HEK293T (cell line): ENCODE data around the gene IFT20.
A peak's percentile ranks its signal among the peaks of the same experiment; 100 is the strongest.

Experiments used
- CTCF ChIA-PET: fragments of 350-600 bp; formaldehyde crosslinking; extraction: SDS; loops from one replicate; lab custom pipeline; 2021; ENCODE audit warnings: antibody characterized with exemption, inconsistent platforms; lab: Yijun Ruan, JAX
- POLR2A ChIA-PET: fragments of 350-600 bp; formaldehyde crosslinking; extraction: SDS; loops from one replicate; lab custom pipeline; 2020; ENCODE audit warnings: antibody characterized with exemption, inconsistent platforms; lab: Yijun Ruan, JAX
- DNase-seq: peaks from one replicate; pipeline ENCODE4 v3.0.0; 2012; ENCODE audit warnings: mixed read lengths; ENCODE audit errors: extremely low spot score
- ARNT ChIP-seq: fragments of 450-650 bp; IDR thresholded peaks from 2 replicates; pipeline ENCODE4 v1.6.1; 2017; ENCODE audit warnings: mild to moderate bottlenecking
- BHLHE40 ChIP-seq: fragments of 450-650 bp; IDR thresholded peaks from 2 replicates; pipeline ENCODE4 v1.6.1; 2016; ENCODE audit warnings: mild to moderate bottlenecking, moderate library complexity, borderline replicate concordance
- CTBP1 ChIP-seq: fragments of 450-650 bp; IDR thresholded peaks from 2 replicates; pipeline ENCODE4 v1.6.1; 2016; ENCODE audit warnings: borderline replicate concordance
- ELF4 ChIP-seq: fragments of 450-650 bp; IDR thresholded peaks from 2 replicates; pipeline ENCODE4 v1.6.1; 2017; ENCODE audit warnings: antibody characterized with exemption
- FOXA1 ChIP-seq: fragments of 450-650 bp; IDR thresholded peaks from 2 replicates; pipeline ENCODE4 v1.6.1; 2016; ENCODE audit warnings: mild to moderate bottlenecking
- FOXK2 ChIP-seq: fragments of 450-650 bp; IDR thresholded peaks from 2 replicates; pipeline ENCODE4 v1.6.1; 2016; ENCODE audit warnings: mild to moderate bottlenecking
- FOXM1 ChIP-seq: fragments of 450-650 bp; IDR thresholded peaks from 2 replicates; pipeline ENCODE4 v1.6.1; 2017; ENCODE audit warnings: mild to moderate bottlenecking, borderline replicate concordance
- HDGF ChIP-seq: fragments of 450-650 bp; IDR thresholded peaks from 2 replicates; pipeline ENCODE4 v1.6.1; 2017; ENCODE audit warnings: antibody characterized with exemption, borderline replicate concordance
- L3MBTL2 ChIP-seq: fragments of 450-650 bp; conservative IDR thresholded peaks from 2 replicates; pipeline ENCODE4 v1.6.1; 2016; ENCODE audit warnings: mild to moderate bottlenecking
- LEF1 ChIP-seq: fragments of 450-650 bp; IDR thresholded peaks from 2 replicates; pipeline ENCODE4 v1.6.1; 2017; ENCODE audit warnings: mild to moderate bottlenecking, borderline replicate concordance
- NFRKB ChIP-seq: fragments of 450-650 bp; IDR thresholded peaks from 2 replicates; pipeline ENCODE4 v1.6.1; 2016; ENCODE audit warnings: mild to moderate bottlenecking, moderate library complexity
- SP1 ChIP-seq: fragments of 450-650 bp; IDR thresholded peaks from 2 replicates; pipeline ENCODE4 v1.6.1; 2017
- SUZ12 ChIP-seq: fragments of 450-650 bp; IDR thresholded peaks from 2 replicates; pipeline ENCODE4 v1.6.1; 2016; ENCODE audit warnings: mild to moderate bottlenecking
- TARDBP ChIP-seq: fragments of 450-650 bp; IDR thresholded peaks from 2 replicates; pipeline ENCODE4 v1.6.1; 2016
- TF ChIP-seq, protein P1 (sequence below): fragments of 450-650 bp; IDR thresholded peaks from 2 replicates; pipeline ENCODE4 v1.6.1; 2016

IFT20 gene

DNA sequence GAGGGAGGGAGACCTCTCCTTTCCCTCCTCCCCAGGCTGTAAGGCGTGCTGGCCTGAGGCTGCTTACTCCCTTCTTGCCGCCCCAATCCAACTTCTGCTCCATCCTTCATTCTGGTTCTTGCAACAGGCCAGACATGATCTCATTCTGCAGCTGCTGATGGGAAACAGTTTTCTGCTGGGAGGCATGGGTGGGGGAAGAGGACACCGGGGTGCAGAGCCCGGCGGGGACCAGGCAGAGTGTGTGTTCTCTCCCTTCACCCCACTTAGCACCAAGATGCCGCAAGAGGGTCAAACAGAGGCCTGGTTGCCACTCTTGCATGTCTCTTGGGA, 37.6 kb upstream of the IFT20 start:
- ChIA-PET POLR2A (interaction anchor here (0.9 to 1.0 kb wide), 2 partner anchors 32 to 34 kb away, joined by 3 read pairs; no protein-coding TSS in a partner anchor), CTCF (no interaction called here)
- no peak for DNase-seq
- TF ChIP-seq, protein P1, sequence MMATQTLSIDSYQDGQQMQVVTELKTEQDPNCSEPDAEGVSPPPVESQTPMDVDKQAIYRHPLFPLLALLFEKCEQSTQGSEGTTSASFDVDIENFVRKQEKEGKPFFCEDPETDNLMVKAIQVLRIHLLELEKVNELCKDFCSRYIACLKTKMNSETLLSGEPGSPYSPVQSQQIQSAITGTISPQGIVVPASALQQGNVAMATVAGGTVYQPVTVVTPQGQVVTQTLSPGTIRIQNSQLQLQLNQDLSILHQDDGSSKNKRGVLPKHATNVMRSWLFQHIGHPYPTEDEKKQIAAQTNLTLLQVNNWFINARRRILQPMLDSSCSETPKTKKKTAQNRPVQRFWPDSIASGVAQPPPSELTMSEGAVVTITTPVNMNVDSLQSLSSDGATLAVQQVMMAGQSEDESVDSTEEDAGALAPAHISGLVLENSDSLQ, result no peak
- TF ChIP-seq TARDBP (no peak), FOXM1 (no peak), HDGF (no peak), ELF4 (no peak), SP1 (no peak), FOXK2 (no peak), L3MBTL2 (no peak), ARNT (no peak), CTBP1 (no peak), BHLHE40 (no peak), LEF1 (no peak), NFRKB (no peak), FOXA1 (no peak)

DNA sequence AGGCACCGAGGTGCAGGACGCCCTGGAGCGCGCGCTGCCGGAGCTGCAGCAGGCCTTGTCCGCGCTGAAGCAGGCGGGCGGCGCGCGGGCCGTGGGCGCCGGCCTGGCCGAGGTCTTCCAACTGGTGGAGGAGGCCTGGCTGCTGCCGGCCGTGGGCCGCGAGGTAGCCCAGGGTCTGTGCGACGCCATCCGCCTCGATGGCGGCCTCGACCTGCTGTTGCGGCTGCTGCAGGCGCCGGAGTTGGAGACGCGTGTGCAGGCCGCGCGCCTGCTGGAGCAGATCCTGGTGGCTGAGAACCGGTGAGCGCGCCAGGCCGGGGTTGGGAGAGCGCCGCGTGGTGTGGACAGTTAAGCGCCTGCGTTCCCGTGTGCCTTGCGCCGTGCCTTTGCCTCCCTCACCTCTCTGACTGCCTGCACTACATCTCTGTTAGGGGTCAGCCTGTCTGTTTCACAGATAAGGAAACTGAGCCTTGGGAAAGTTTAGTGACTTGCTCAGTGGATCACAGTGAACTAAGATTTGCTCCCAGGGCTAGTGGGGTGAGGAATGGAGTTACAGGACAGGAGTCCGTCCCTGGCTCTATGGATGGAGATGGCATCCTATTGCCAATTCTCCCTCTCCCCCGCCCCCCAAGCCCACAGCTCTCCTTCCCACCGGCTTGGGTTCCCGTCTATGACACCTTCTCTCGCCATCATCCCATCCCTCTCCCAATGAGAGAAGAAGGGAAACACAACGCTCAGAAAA, 37.1 kb upstream of the IFT20 start:
- POLR2A ChIA-PET, result interaction anchor here (0.7 to 6.4 kb wide), 3 partner anchors 15 to 198 kb away, joined by 3 to 64 read pairs (median 3); partner anchors contain the start of gene POLDIP2
- DNase-seq, result peak; percentile 21

DNA sequence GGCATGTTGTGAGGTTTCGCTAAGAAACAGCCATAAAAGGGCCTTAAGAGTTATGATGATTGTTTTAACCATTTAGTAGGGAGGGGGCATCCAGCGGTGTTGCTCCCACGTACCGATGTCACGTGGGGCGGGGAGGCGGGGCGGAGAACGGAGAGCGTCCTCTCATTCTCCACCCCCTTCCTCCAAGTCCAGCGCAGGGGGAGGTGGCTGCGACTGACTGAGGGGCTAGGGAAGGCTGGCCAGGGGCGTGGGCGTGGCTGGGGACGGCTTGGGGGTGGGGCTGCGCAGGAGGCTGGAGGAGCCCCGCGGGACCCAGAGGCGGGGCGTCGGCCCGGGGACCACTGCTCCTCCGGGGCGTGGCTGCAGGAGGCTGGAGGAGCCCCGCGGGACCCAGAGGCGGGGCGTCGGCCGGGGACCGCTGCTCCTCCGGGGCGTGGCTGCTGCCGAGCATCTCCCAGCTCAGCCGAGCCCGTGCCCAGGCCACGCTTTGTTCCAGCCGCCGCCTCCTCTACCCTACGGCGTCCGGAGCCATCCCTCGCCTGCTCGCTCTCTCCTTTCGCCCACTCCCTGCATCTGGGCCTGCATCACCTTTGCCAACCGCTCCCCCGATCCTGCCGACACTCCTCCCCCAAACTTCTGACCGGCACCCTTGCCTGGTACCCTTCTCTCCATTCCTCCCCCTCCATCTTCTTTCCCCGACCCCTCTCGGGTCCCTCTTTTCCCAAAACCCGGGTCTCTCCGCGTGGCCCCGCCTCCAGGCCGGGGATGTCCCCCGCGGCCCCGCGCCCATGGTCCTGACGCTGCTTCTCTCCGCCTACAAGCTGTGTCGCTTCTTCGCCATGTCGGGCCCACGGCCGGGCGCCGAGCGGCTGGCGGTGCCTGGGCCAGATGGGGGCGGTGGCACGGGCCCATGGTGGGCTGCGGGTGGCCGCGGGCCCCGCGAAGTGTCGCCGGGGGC, 36.3 kb upstream of the IFT20 start, which contains the start of gene SARM1:
SARM1 (plus strand) TSS at position 450 of the 958 bp plus-strand sequence; CDS start at position 789, 339 bp downstream.
- TF ChIP-seq, protein P1, result no peak
- TF ChIP-seq CTBP1, result peak; percentile 37; the same call in 1 of the 2 replicates
- peak; percentile 83 for DNase-seq
- CTCF ChIA-PET, result interaction anchor here (2.3 kb wide), 1 partner anchor 45 kb away, joined by 14 read pairs; no protein-coding TSS in a partner anchor
- POLR2A ChIA-PET, result interaction anchor here (0.7 to 6.4 kb wide), 5 partner anchors 14 to 199 kb away, joined by 3 to 64 read pairs (median 3); partner anchors contain the start of genes IFT20, POLDIP2 and TNFAIP1

More for the DNA sequence above, 37.1 kb upstream of the IFT20 start:
- CTCF ChIA-PET, result no interaction called here
- peak; percentile 50 for TF ChIP-seq L3MBTL2
- TF ChIP-seq FOXM1, result no peak

DNA sequence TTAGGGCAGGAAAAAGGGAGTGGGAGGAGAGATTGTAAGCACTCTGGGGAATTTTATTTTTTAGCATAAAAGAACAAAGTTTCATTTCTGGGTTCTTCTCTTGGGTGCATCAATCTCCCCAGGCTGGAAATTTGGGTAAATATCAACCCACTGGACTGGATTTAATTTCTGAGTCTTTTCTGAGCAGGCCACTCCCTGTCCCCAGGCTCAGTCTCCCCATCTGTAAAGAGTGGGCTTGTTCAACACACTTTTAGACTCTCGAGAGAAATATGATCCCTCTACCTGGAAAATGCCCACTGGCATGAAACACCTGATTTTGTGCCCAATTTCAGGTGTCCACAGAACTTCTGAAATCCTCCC, 35.5 kb upstream of the IFT20 start:
- POLR2A ChIA-PET, result interaction anchor here (0.9 to 6.4 kb wide), 4 partner anchors 13 to 37 kb away, joined by 3 to 64 read pairs (median 10); partner anchors contain the start of genes IFT20, POLDIP2 and TNFAIP1
- no peak for DNase-seq
- TF ChIP-seq SUZ12 (no peak), ELF4 (no peak)
- TF ChIP-seq, protein P1, result no peak
- CTCF ChIA-PET, result interaction anchor here (0.6 to 2.3 kb wide), 2 partner anchors 46 to 103 kb away, joined by 4 to 14 read pairs; no protein-coding TSS in a partner anchor

DNA sequence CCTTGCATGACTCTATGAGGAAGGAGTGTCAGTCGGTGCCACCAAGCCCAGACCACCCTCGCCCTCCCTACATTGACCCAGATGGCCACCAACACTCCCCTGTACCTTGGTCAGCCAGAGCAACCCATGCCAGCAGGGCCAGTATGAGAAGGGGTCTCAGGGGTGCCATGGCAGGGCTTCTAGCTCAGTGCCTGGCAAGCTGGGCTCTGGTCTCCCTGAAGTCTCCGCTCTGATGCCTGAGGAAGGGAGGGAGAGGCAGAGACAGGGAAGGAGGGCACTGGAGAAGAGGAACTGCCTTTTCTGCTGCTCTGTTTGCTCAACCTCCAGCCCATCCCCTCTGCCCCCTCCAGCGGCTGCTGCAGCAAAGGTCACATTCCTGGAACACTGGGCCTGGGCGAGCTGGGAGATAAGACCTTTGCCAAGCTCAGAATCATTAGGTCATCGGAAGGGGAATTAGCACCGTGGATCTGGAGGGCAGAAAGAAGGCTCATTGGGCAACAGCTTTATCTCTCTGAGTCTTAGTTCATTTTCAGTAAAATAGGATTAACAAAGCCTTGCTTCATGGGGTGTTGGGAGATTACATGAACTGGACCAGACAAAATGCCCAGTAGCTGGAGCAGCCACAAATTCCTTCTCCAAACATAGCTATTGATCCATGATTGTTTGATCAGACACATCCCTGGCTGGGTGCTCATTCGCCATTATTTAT, 34.9 kb upstream of the IFT20 start, which contains the start of gene VTN:
VTN (minus strand) TSS at position 273 of the 709 bp plus-strand sequence; CDS start at position 169, 104 bp downstream.
- TF ChIP-seq LEF1, result no peak
- TF ChIP-seq TARDBP, result no peak
- no peak for TF ChIP-seq FOXK2
- TF ChIP-seq ARNT, result no peak
- TF ChIP-seq, protein P1, result no peak
- no peak for TF ChIP-seq ELF4
- no peak for DNase-seq
- ChIA-PET CTCF (interaction anchor here (0.6 to 2.3 kb wide), 2 partner anchors 47 to 104 kb away, joined by 4 to 14 read pairs; no protein-coding TSS in a partner anchor), POLR2A (interaction anchor here (0.9 to 6.4 kb wide), 4 partner anchors 13 to 37 kb away, joined by 3 to 64 read pairs (median 10); partner anchors contain the start of genes IFT20, POLDIP2 and TNFAIP1)
